DND-41 (cell line): ENCODE measurements around the gene EPHX1.

Experiments used
- ATAC-seq: fragments of 200-7000 bp; cut with Tn5 transposase; 3 replicates; pipeline ENCODE4 v1.9.1; 2021; ENCODE audit warnings: low read depth; ENCODE audit not compliant: insufficient read depth
- DNase-seq: peaks from one replicate; pipeline ENCODE4 v3.0.0-alpha.2; 2020
- H2AFZ ChIP-seq: 2 replicates; pipeline ENCODE4 v1.6.0; 2012; ENCODE audit warnings: low read depth, low read length
- H3K27ac ChIP-seq: 2 replicates; pipeline ENCODE4 v1.5.1; 2012; ENCODE audit warnings: low read length, inconsistent platforms
- H3K27me3 ChIP-seq: fragments of 200-600 bp; sonication (generic); 2 replicates; pipeline ENCODE4 v1.6.0; 2012; ENCODE audit warnings: low read length, mild to moderate bottlenecking, inconsistent platforms; ENCODE audit not compliant: insufficient read depth, poor library complexity
- H3K36me3 ChIP-seq: 2 replicates; pipeline ENCODE4 v1.5.1; 2012; ENCODE audit warnings: low read length, inconsistent platforms; ENCODE audit not compliant: insufficient read depth
- H3K4me1 ChIP-seq: 2 replicates; pipeline ENCODE4 v1.5.1; 2012; ENCODE audit warnings: mild to moderate bottlenecking, low read length; ENCODE audit not compliant: insufficient read depth
- H3K4me2 ChIP-seq: 2 replicates; pipeline ENCODE4 v1.6.0; 2012; ENCODE audit warnings: mild to moderate bottlenecking, moderate library complexity, low read length, inconsistent platforms; ENCODE audit not compliant: insufficient read depth
- H3K4me3 ChIP-seq, 2 experiments: fragments of 200-600 bp in 1 of 2; shearing (Covaris generic) in 1 of 2; 2 replicates each; pipeline ENCODE4 v1.5.1; 2012 to 2016; ENCODE audit warnings: inconsistent platforms in 2 of 2, low read length in 2 of 2, mild to moderate bottlenecking in 2 of 2, low read depth in 1 of 2, moderate library complexity in 1 of 2
- H3K79me2 ChIP-seq: 2 replicates; pipeline ENCODE4 v1.6.0; 2012; ENCODE audit warnings: low read length, inconsistent platforms; ENCODE audit not compliant: insufficient read depth
- H3K9ac ChIP-seq: 2 replicates; pipeline ENCODE4 v1.6.0; 2012; ENCODE audit warnings: low read depth, mild to moderate bottlenecking, inconsistent platforms, low read length, moderate library complexity
- H3K9me3 ChIP-seq: 2 replicates; pipeline ENCODE4 v1.5.1; 2012; ENCODE audit warnings: low read length, moderate library complexity, mild to moderate bottlenecking, inconsistent platforms; ENCODE audit not compliant: insufficient read depth, severe bottlenecking
- H4K20me1 ChIP-seq: 2 replicates; pipeline ENCODE4 v1.6.0; 2012; ENCODE audit warnings: low read length; ENCODE audit not compliant: insufficient read depth
- EZH2 ChIP-seq: IDR thresholded peaks from 3 replicates; pipeline ENCODE4 v1.6.1; 2012; ENCODE audit warnings: borderline replicate concordance, low read depth, mild to moderate bottlenecking, moderate library complexity, low read length, inconsistent platforms; ENCODE audit not compliant: severe bottlenecking
- TF ChIP-seq, protein P1 (sequence below): IDR thresholded peaks from 2 replicates; pipeline ENCODE4 v1.5.1; 2012; ENCODE audit warnings: borderline replicate concordance, low read length, moderate library complexity, mild to moderate bottlenecking; ENCODE audit not compliant: poor library complexity, severe bottlenecking; ENCODE audit errors: extremely low read depth

The EPHX1 gene

GRCh38 chr1:225855503-225856300 is 45.8 kb downstream of the EPHX1 start:
- Histone ChIP-seq H3K4me2 (no peak overlapping the region), H3K27ac (no peak overlapping the region), H3K79me2 (no peaks in the 10 kb centered on the region), H2AFZ (no peak overlapping the region), H3K9me3 (no peaks in the 10 kb centered on the region), H4K20me1 (0 out of 2 replicates have a peak, but pooled peaks cover 2% of the 10 kb centered on the region), H3K4me3 (no peak overlapping the region), H3K36me3 (no peaks in the 10 kb centered on the region; the same call in 1 of the 2 replicates), H3K4me1 (no peaks in the 10 kb centered on the region), H3K27me3 (no peaks in the 10 kb centered on the region), H3K9ac (no peak overlapping the region)
- no peak for ATAC-seq
- DNase-seq, result no peak
- TF ChIP-seq EZH2, result no peak
- TF ChIP-seq, protein P1, sequence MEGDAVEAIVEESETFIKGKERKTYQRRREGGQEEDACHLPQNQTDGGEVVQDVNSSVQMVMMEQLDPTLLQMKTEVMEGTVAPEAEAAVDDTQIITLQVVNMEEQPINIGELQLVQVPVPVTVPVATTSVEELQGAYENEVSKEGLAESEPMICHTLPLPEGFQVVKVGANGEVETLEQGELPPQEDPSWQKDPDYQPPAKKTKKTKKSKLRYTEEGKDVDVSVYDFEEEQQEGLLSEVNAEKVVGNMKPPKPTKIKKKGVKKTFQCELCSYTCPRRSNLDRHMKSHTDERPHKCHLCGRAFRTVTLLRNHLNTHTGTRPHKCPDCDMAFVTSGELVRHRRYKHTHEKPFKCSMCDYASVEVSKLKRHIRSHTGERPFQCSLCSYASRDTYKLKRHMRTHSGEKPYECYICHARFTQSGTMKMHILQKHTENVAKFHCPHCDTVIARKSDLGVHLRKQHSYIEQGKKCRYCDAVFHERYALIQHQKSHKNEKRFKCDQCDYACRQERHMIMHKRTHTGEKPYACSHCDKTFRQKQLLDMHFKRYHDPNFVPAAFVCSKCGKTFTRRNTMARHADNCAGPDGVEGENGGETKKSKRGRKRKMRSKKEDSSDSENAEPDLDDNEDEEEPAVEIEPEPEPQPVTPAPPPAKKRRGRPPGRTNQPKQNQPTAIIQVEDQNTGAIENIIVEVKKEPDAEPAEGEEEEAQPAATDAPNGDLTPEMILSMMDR, result no peak

GRCh38 chr1:225857256-225857655 is 47.3 kb downstream of the EPHX1 start:
- Histone ChIP-seq H4K20me1 (0 out of 2 replicates have a peak, but pooled peaks cover 2% of the 10 kb centered on the region), H2AFZ (no peak overlapping the region), H3K4me2 (no peak overlapping the region), H3K36me3 (peaks cover 7% of the 10 kb centered on the region), H3K9me3 (no peaks in the 10 kb centered on the region), H3K4me1 (no peaks in the 10 kb centered on the region), H3K27ac (no peak overlapping the region), H3K4me3 (no peak overlapping the region), H3K27me3 (no peaks in the 10 kb centered on the region), H3K9ac (no peak overlapping the region), H3K79me2 (no peaks in the 10 kb centered on the region)
- TF ChIP-seq, protein P1, result no peak
- TF ChIP-seq EZH2, result no peak
- ATAC-seq, result no peak
- no peak for DNase-seq

- Histone ChIP-seq H3K79me2 (no peaks in the 10 kb centered on the region), H3K27me3 (no peaks in the 10 kb centered on the region)
- no peak for ATAC-seq
These were observed 49.2 kb downstream of the EPHX1 start for GRCh38 chr1:225859151-225859550.

More at GRCh38 chr1:225859151-225859550, 49.2 kb downstream of the EPHX1 start:
- Histone ChIP-seq H3K9ac (no peak overlapping the region), H3K9me3 (no peaks in the 10 kb centered on the region), H3K27ac (no peak overlapping the region), H3K4me3 (no peak overlapping the region), H3K36me3 (peaks cover 7% of the 10 kb centered on the region), H2AFZ (no peak overlapping the region), H3K4me2 (no peak overlapping the region), H3K4me1 (no peaks in the 10 kb centered on the region), H4K20me1 (no peaks in the 10 kb centered on the region)
- TF ChIP-seq, protein P1, result no peak
- no peak for TF ChIP-seq EZH2
- DNase-seq, result no peak
